H9 (cell line): ENCODE results near the gene SLC24A4. TPM values are rescaled to one million over a fixed set of nuclear protein-coding genes. Genes with fewer than 3 reads are reported as not detected.
A peak's percentile ranks its signal among the peaks of the same experiment; 100 is the strongest.

Source experiments
- DNase-seq: peaks from one replicate; pipeline ENCODE4 v3.0.0-alpha.2; 2017
- H2AFZ ChIP-seq: one replicate; pipeline ENCODE4 v1.6.1; 2013; ENCODE audit warnings: mild to moderate bottlenecking, low read length, control low read depth, moderate library complexity
- H2AK5ac ChIP-seq: 2 replicates; pipeline ENCODE4 v1.6.1; 2013; ENCODE audit warnings: low read length, control low read depth, mixed read lengths; ENCODE audit not compliant: insufficient read length
- H2BK120ac ChIP-seq: one replicate; pipeline ENCODE4 v1.6.1; 2013; ENCODE audit warnings: low read depth, mild to moderate bottlenecking, low read length, control low read depth, inconsistent platforms; ENCODE audit not compliant: poor library complexity, severe bottlenecking
- H2BK12ac ChIP-seq: 2 replicates; pipeline ENCODE4 v1.6.1; 2013; ENCODE audit warnings: low read length, control low read depth, mixed read lengths, low read depth; ENCODE audit not compliant: insufficient read length
- H2BK15ac ChIP-seq: 2 replicates; pipeline ENCODE4 v1.6.1; 2013; ENCODE audit warnings: low read depth, low read length, control low read depth
- H2BK20ac ChIP-seq: one replicate; pipeline ENCODE4 v1.6.1; 2013; ENCODE audit warnings: low read depth, mild to moderate bottlenecking, low read length, control low read depth, inconsistent platforms; ENCODE audit not compliant: poor library complexity, severe bottlenecking
- H2BK5ac ChIP-seq: 2 replicates; pipeline ENCODE4 v1.6.1; 2013; ENCODE audit warnings: low read length, control low read depth, mixed read lengths; ENCODE audit not compliant: insufficient read length
- H3K14ac ChIP-seq: 2 replicates; pipeline ENCODE4 v1.6.1; 2013; ENCODE audit warnings: low read length, control low read depth; ENCODE audit not compliant: insufficient read depth
- H3K18ac ChIP-seq: 2 replicates; pipeline ENCODE4 v1.6.1; 2013; ENCODE audit warnings: low read depth, mild to moderate bottlenecking, mixed read lengths, low read length, control low read depth; ENCODE audit not compliant: insufficient read length
- H3K23ac ChIP-seq: 2 replicates; pipeline ENCODE4 v1.6.1; 2013; ENCODE audit warnings: low read length, control low read depth, mixed read lengths, low read depth; ENCODE audit not compliant: insufficient read length
- H3K23me2 ChIP-seq: 2 replicates; pipeline ENCODE4 v1.6.1; 2013; ENCODE audit warnings: low read depth, mild to moderate bottlenecking, mixed read lengths, low read length, control low read depth; ENCODE audit not compliant: insufficient read length, poor library complexity, severe bottlenecking
- H3K27ac ChIP-seq: 2 replicates; pipeline ENCODE4 v1.5.1; 2013; ENCODE audit warnings: low read length, control low read depth, mixed read lengths, low read depth; ENCODE audit not compliant: insufficient read length
- H3K27me3 ChIP-seq: 2 replicates; pipeline ENCODE4 v1.6.1; 2013; ENCODE audit warnings: low read length, control low read depth, inconsistent platforms; ENCODE audit not compliant: insufficient read depth
- H3K4ac ChIP-seq: 2 replicates; pipeline ENCODE4 v1.6.1; 2013; ENCODE audit warnings: low read depth, mild to moderate bottlenecking, control low read depth, inconsistent platforms, low read length, moderate library complexity
- H3K4me1 ChIP-seq: 2 replicates; pipeline ENCODE4 v1.6.1; 2013; ENCODE audit warnings: low read length, control low read depth, inconsistent platforms; ENCODE audit not compliant: insufficient read depth
- H3K4me2 ChIP-seq: 2 replicates; pipeline ENCODE4 v1.6.1; 2013; ENCODE audit warnings: low read length, control low read depth, mixed read lengths; ENCODE audit not compliant: insufficient read length, insufficient read depth
- H3K56ac ChIP-seq: 2 replicates; pipeline ENCODE4 v1.6.1; 2013; ENCODE audit warnings: low read depth, mild to moderate bottlenecking, mixed read lengths, low read length, control low read depth; ENCODE audit not compliant: insufficient read length
- H3K79me1 ChIP-seq: 2 replicates; pipeline ENCODE4 v1.6.1; 2013; ENCODE audit warnings: low read depth, mild to moderate bottlenecking, moderate library complexity, low read length, control low read depth, inconsistent platforms; ENCODE audit not compliant: insufficient read depth, poor library complexity, severe bottlenecking
- H3K79me2 ChIP-seq: 2 replicates; pipeline ENCODE4 v1.6.1; 2013; ENCODE audit warnings: low read length, control low read depth, inconsistent platforms; ENCODE audit not compliant: insufficient read depth
- H3K9ac ChIP-seq: 2 replicates; pipeline ENCODE4 v1.6.1; 2013; ENCODE audit warnings: low read length, control low read depth, mixed read lengths; ENCODE audit not compliant: insufficient read length; ENCODE audit errors: extremely low read depth
- H3K9me3 ChIP-seq: one replicate; pipeline ENCODE4 v1.6.1; 2013; ENCODE audit warnings: low read depth, low read length, inconsistent platforms; ENCODE audit not compliant: control insufficient read depth
- H3T11ph ChIP-seq: one replicate; pipeline ENCODE4 v1.6.1; 2013; ENCODE audit warnings: mild to moderate bottlenecking, low read length, control low read depth, inconsistent platforms
- H4K20me1 ChIP-seq: one replicate; pipeline ENCODE4 v1.6.1; 2013; ENCODE audit not compliant: control insufficient read depth, insufficient read length, insufficient read depth
- H4K5ac ChIP-seq: 2 replicates; pipeline ENCODE4 v1.6.1; 2013; ENCODE audit warnings: low read depth, mild to moderate bottlenecking, mixed read lengths, low read length, control low read depth; ENCODE audit not compliant: insufficient read length
- H4K8ac ChIP-seq: replicated peaks from 2 replicates; pipeline ENCODE4 v1.6.1; 2013; ENCODE audit warnings: low read length, control low read depth, mixed read lengths, low read depth; ENCODE audit not compliant: insufficient read length
- H4K91ac ChIP-seq: 2 replicates; pipeline ENCODE4 v1.6.1; 2013; ENCODE audit warnings: low read depth, mild to moderate bottlenecking, moderate library complexity, mixed read lengths, low read length, control low read depth; ENCODE audit not compliant: insufficient read length
- H3K27ac Mint-ChIP-seq, 3 experiments: 2 replicates in 2 of 3; 3 replicates in 1 of 3; pipeline ENCODE4 v1.8.0; 2020 to 2021; ENCODE audit warnings: mixed read lengths in 3 of 3, mild to moderate bottlenecking in 1 of 3, moderate library complexity in 1 of 3
- H3K27me3 Mint-ChIP-seq: 2 replicates; pipeline ENCODE4 v1.8.0; 2021; ENCODE audit warnings: low read depth, mild to moderate bottlenecking, moderate library complexity, mixed read lengths
- H3K36me3 Mint-ChIP-seq, 3 experiments: 2 replicates in 2 of 3; 3 replicates in 1 of 3; pipeline ENCODE4 v1.8.0; 2020 to 2021; ENCODE audit warnings: low read depth in 3 of 3, mixed read lengths in 3 of 3; ENCODE audit not compliant: insufficient read depth in 1 of 3
- H3K4me1 Mint-ChIP-seq, 2 experiments: 2 replicates each; pipeline ENCODE4 v1.8.0; 2020; ENCODE audit warnings: mixed read lengths in 2 of 2
- H3K4me3 Mint-ChIP-seq, 2 experiments: 2 replicates in 1 of 2; 3 replicates in 1 of 2; pipeline ENCODE4 v1.8.0; 2020 to 2021; ENCODE audit warnings: mild to moderate bottlenecking in 2 of 2, mixed read lengths in 2 of 2, moderate library complexity in 1 of 2
- H3K9me3 Mint-ChIP-seq, 2 experiments: 2 replicates in 1 of 2; 3 replicates in 1 of 2; pipeline ENCODE4 v1.8.0; 2020; ENCODE audit warnings: mild to moderate bottlenecking in 2 of 2, mixed read lengths in 2 of 2, moderate library complexity in 1 of 2
- WGBS: extraction: QIAGEN DNeasy Blood & Tissue Kit; methylation state at CpG from one replicate; pipeline ENCODE4 v1.1.7; 2013; ENCODE audit warnings: missing lambda C conversion rate, low lambda C conversion rate, mixed read lengths; ENCODE audit not compliant: insufficient read length; ENCODE audit errors: extremely low coverage; 5-methylcytosine and 5-hydroxymethylcytosine counted together
- total RNA-seq: library from RNA; stranded (reverse); gene quantifications from 2 replicates; pipeline ENCODE4 v1.2.1, GENCODE V29; 2021
- TF ChIP-seq, protein P1 (sequence below): fragments of 200-600 bp; sonication (generic); conservative IDR thresholded peaks from 3 replicates; pipeline ENCODE4 v1.8.0; 2021; ENCODE audit warnings: antibody characterized with exemption, mild to moderate bottlenecking

The SLC24A4 gene
- total RNA-seq, 1 experiment from 2014 or later: 0.24 TPM

GRCh38 chr14:92540472-92541048, 217.6 kb downstream of the SLC24A4 start:
- peak overlapping the region in 2 of 3 experiments; percentile 66 to 68; a peak in 3 of 7 replicates for H3K27ac Mint-ChIP-seq
- Histone ChIP-seq H3K9ac (no peak overlapping the region), H3K79me1 (no peaks in the 10 kb centered on the region), H3T11ph (no peak overlapping the region), H2BK15ac (no peak overlapping the region), H2BK5ac (no peak overlapping the region), H3K23ac (no peak overlapping the region), H3K23me2 (no peaks in the 10 kb centered on the region), H2AFZ (no peak overlapping the region), H3K79me2 (no peaks in the 10 kb centered on the region), H3K56ac (no peak overlapping the region), H3K27ac (no peak overlapping the region), H4K8ac (no peak overlapping the region), H2AK5ac (no peak overlapping the region), H3K9me3 (no peaks in the 10 kb centered on the region), H4K5ac (no peak overlapping the region), H3K14ac (no peak overlapping the region), H3K18ac (no peak overlapping the region), H3K27me3 (no peaks in the 10 kb centered on the region), H3K4ac (no peak overlapping the region), H3K4me2 (no peak overlapping the region), H4K91ac (no peak overlapping the region), H3K4me1 (no peaks in the 10 kb centered on the region; the same call in 1 of the 2 replicates), H4K20me1 (no peaks in the 10 kb centered on the region), H2BK20ac (no peak overlapping the region), H2BK120ac (no peak overlapping the region), H2BK12ac (no peak overlapping the region)
- no peaks in the 10 kb centered on the region for H3K9me3 Mint-ChIP-seq
- no peak overlapping the region for H3K4me3 Mint-ChIP-seq
- peaks cover 14 to 17% of the 10 kb centered on the region in 2 experiments for H3K4me1 Mint-ChIP-seq
- no peaks in the 10 kb centered on the region for H3K27me3 Mint-ChIP-seq
- no peaks in the 10 kb centered on the region for H3K36me3 Mint-ChIP-seq
- WGBS: no CpG with 5 or more reads among the region's 6 CpGs
- TF ChIP-seq, protein P1, sequence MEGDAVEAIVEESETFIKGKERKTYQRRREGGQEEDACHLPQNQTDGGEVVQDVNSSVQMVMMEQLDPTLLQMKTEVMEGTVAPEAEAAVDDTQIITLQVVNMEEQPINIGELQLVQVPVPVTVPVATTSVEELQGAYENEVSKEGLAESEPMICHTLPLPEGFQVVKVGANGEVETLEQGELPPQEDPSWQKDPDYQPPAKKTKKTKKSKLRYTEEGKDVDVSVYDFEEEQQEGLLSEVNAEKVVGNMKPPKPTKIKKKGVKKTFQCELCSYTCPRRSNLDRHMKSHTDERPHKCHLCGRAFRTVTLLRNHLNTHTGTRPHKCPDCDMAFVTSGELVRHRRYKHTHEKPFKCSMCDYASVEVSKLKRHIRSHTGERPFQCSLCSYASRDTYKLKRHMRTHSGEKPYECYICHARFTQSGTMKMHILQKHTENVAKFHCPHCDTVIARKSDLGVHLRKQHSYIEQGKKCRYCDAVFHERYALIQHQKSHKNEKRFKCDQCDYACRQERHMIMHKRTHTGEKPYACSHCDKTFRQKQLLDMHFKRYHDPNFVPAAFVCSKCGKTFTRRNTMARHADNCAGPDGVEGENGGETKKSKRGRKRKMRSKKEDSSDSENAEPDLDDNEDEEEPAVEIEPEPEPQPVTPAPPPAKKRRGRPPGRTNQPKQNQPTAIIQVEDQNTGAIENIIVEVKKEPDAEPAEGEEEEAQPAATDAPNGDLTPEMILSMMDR: no peak
- DNase-seq: no peak
